HG02623 (cell line): ENCODE data around the gene ZBTB46.
A peak's percentile ranks its signal among the peaks of the same experiment; 100 is the strongest.

ENCODE experiments used
- ATAC-seq: cut with Tn5 transposase; IDR thresholded peaks from one replicate; pipeline ENCODE4 v1.9.1; 2021; ENCODE audit warnings: moderate library complexity; ENCODE audit not compliant: unreplicated experiment

ZBTB46 gene

DNA sequence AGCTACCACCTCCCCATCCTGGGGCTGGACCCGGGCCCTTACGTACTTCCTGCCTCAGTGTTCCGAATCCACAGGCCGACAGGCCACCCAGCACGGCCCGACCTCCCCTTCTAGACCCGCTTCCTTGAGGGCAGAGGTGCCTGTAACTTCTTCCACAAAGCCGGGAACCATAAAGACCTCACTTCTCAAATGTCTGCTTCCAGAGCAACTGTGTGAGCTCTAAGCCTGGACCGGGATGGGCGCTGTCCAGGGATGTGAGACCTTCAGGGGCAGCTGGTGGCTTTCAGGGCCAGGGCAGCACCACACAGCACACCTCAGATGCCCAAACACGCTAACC is 82.2 kb downstream of the ZBTB46 start:
- no peak for ATAC-seq

DNA sequence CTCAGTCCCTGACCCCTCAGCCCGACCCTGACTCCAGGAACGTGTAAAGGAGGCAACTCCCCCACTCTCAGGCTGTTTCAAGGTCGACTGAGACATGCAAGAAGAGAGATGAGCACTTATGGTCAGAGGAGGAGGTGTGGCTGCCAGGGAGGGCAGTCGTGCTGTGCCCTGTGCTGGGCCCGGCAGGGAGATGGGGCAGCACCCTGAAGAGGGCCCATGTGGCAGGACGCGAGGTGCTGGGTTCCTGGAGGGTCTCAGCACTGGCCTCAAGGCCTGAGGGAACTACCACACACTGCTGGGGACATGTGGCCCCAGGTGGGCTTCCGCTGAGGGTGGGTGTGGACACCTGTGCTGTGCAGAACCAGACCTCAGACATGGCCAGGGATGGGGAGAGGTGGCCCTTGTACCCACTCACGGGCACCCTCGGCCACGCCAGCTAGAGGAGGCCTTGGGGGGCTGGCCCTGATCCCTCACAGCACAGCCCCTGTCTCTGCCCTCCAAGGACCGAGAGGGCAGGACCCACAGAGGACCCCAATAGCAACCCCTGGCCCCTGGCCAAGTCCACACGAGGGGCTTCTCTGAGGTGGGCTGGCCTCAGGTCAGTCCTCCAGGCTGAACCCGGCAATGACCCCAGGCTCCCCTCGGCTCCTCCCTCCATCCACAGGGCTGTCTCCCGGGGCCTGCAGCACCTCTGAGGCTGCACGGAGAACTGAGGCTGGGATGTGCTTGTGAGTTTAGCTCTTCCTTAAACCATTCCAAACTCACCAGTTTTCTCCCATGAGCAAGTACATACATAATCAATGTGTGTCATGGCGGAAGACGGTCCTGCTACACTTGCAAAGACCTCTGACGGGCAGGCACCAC is 82.8 kb downstream of the ZBTB46 start:
- ATAC-seq: no peak

DNA sequence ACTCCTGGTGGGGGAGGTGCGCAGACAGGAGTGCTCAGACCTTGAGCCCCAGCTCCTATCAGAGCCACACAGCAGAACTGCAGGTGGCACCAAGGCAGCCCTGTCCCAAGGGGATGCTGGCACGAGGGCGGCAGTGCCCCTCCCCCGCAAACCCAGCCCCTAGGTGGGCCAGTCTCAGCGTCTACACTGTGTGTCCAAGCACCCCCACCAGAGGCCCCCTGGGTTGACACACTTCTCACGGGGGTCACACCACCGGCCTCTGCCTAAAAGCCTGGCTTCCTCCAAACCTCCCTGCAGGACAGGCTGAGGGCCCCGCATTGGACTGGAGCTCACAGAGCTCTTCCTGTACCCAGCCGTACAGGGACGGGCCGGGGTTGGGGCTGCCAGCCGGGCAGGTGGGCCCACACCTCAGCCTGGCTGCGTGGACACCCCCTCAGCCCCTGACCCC is 83.4 kb downstream of the ZBTB46 start:
- no peak for ATAC-seq

DNA sequence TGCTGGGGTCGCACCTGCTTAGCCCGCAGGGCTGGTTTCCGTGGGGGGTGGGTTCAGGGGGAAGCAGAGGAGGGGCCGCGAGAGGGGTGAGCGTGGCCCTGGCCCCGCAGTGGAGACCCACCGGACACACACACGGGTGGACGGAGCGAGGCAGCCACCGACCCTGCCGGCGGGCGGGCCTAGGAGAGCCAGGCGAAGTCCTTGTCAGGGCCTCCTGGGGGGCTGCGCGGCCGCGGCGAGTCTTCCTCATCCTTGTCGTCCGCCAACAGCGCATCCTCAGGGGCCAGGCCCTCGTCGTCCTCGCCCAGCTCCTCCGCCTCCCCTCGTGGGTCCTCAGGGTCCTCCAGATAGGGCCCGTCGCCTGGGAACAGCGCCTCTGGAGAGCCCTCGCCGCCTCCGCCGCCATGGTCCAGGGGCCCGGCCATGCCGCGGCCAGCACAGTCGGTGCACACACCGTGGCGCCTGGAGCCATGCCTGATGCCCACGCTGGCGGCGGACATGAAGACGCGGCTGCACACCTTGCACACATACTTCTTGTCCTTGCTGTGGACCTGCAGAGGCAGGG is 84.2 kb downstream of the ZBTB46 start:
- ATAC-seq: no peak

DNA sequence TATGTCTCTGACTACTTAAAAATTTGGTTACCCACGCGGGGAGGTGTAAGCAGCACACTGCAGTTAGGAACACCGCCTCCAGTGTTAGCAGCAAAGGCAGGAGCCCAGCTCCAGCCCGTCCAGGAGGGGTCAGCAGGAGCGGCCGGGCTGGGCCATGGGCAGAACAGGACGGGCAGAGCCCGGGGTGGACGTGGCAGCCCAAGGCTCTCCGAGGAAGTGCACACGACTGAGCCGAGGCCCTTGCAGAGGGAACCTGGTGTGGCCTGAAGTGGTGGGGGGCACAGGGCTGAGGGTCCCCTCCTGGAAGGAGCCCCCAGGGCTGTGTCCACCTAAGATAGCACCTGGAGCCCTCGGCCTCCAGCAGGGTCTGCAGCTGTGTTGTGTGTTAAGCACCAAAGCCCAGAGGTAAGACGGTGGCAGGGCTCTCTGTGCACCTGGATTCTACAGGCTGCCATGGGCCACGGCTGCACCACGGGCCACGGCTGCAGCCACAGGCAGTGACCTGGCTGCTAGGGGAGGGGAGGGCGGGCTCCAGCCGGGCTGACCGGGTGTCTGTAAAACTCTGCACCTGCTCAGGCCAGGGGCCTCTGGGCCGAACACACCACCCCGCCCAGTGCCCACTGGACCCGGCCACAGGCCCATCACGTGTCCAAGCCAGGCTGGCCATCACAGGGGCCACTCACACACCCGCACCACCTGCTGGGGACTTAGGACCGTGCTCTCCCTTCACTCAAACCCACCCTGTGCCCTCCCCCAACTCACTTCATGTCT is 84.9 kb downstream of the ZBTB46 start:
- no peak for ATAC-seq

DNA sequence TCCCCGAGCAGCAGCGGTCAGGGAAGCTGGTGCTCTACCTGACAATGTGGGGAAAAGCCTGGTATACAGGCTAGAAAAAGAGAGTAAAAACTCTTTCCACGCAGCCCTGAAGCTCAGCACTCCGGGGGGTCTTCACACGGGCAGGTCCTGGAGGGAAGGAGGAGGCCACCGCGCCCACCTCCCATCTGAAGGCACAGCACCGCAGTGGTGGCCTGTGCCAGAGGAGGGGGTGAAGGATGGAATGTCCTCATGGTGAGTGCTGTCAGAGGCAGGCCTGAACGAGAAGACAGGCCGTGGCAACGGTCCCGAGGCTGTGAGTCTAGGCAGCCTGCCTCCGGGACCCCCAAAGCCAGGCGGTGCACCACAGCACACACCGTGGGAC is 85.6 kb downstream of the ZBTB46 start:
- ATAC-seq: no peak

DNA sequence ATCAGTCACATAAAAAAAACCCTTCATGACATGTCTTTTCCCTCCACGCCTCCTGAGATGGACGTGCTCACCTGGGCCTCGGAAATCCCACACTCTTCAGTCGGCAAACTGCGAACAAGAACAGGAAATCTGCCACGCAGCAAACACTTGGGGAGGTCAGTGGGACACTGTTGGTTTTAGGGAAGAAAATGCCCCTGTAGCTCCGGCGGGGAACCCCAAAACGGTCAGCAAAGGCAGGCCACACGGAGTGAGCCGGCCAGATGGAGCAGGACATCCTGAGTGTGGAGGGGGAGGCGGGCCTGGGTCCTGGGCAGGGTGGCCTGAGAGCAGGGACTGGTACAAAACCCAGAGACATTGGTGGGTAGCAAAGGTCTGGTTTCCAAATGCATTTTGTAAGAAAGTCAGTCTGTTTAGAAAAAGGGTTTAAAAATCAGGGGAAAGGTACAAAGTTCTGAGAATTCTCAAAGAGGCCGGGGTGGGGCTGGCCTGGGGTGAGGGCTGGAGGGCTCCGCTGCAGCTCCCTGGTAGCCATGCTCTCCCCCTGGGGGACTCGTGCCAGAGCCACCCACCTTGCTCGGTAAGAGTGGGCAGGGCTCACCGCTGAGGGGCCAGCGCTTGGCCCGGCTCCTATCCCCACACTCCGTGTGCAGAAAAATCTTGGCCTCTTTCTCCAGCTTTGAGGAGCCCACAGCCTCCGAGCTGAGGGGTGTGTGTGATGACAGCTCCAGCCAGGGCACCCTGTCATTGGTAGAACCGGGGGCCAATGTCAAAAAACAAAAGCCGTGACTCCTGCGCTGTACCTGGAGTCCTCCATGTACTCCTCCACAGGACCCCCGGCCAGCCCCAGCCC is 86.3 kb downstream of the ZBTB46 start:
- ATAC-seq: no peak

DNA sequence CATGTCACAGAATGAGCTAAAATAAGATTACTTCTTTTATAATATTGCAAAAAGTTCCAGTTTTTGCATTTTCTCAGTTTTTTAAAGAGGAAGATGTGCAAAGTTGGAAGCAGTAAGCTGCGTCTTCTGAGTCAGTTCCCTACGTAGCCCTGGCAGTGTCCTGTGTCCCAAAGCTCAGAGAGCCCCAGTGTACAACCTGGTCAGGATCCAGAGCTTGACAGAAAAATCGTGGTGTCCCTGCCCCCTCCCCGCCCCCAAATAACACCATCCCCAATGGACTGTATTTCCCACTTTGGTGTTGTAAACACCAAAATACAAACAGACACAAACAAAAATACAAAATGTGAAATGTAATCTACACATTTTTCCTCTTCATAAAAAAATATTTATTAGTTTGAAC is 86.9 kb downstream of the ZBTB46 start:
- no peak for ATAC-seq

DNA sequence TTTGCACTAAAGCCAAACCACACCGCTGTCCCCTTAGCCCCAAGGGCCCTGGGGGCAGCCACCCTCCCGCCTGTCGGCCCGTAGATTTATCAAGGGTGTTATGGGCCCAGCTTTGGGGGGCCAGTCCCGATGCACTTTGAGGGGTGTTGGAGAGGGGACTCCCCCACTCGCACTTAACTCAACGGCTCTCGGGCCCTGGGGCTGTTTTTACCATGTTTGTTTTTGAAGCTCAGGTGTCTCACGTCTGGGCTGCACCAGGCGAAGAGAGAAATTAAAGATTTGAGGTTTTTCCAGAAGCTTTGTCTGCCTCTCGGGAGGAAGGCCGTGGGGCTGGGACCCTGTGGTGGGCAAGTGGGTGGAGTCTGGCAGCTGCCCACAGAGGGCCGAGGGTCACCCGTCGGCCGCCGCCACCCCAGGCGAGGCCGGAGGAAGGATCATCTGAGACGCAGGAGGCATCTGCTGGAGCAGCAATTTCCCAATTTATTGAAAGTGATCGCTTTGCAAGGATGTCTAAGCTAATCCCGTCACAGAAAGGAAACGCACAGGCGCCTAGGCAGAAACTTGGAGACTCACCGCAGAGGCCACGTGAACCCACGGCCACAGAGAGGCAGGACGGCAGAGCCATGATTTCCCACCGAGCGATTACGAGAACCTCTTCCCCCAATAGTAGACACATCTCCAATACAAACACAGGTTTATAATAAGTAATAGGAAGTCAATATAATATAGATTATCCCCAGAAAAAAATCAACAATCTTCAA is 87.7 kb downstream of the ZBTB46 start:
- ATAC-seq: no peak

DNA sequence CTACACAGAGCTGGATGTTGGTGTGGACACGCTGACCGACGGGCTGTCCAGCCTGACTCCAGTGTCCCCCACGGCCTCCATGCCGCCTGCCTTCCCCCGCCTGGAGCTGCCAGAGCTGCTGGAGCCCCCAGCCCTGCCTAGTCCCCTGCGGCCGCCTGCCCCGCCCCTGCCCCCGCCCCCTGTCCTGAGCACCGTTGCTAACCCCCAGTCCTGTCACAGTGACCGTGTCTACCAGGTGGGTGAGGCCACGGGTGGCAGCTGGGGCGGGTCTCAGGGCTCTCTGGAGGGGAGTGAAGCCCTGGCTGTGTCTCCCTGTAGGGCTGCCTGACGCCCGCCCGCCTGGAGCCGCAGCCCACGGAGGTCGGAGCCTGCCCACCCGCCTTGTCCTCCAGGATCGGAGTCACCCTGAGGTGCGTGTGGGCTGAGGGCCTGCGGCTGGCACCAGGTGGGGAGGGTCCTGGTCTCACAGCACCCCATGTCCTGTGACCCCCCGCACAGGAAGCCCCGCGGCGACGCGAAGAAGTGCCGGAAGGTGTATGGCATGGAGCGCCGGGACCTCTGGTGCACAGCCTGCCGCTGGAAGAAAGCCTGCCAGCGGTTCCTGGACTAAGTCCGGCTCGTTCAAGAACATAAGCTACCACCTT is 88.6 kb downstream of the ZBTB46 start:
- ATAC-seq: no peak

DNA sequence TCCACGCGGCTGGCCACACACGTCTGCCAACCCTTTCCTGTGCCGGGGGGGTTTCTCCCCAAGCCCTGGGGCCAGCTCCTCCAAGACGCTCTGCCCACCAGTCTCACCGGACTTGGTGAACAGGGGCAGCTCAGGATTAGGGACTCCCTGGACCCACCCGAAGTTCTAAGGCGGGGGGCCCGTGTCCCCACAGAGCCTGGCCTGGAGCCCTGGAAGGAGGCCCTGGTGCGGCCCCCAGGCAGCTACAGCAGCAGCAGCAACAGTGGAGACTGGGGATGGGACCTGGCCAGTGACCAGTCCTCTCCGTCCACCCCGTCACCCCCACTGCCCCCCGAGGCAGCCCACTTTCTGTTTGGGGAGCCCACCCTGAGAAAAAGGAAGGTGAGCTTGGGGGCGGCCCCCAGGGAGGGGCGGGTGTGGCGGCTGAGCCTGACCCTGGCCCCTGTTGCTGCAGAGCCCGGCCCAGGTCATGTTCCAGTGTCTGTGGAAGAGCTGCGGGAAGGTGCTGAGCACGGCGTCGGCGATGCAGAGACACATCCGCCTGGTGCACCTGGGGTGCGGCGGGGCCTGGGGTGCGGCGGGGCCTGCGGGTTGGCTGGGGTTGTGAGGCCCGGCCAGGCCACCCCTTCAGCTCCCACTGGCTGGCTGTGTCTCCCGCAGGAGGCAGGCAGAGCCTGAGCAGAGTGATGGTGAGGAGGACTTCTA is 89.2 kb downstream of the ZBTB46 start:
- ATAC-seq: no peak

DNA sequence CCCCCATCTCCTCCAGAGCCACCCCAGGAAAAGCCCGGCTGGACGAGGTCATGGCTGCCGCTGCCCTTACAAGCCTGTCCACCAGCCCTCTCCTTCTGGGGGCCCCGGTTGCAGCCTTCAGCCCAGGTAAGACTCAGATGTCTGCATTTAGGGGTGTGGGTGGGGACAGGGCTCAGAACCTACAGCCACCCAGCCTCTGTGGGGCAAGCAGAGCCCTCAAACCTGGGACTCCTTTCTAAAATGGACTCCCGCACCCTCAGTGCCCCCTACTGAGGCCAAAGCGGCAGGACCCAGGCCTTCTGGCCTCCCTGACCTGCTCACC is 89.7 kb downstream of the ZBTB46 start:
- no peak for ATAC-seq

DNA sequence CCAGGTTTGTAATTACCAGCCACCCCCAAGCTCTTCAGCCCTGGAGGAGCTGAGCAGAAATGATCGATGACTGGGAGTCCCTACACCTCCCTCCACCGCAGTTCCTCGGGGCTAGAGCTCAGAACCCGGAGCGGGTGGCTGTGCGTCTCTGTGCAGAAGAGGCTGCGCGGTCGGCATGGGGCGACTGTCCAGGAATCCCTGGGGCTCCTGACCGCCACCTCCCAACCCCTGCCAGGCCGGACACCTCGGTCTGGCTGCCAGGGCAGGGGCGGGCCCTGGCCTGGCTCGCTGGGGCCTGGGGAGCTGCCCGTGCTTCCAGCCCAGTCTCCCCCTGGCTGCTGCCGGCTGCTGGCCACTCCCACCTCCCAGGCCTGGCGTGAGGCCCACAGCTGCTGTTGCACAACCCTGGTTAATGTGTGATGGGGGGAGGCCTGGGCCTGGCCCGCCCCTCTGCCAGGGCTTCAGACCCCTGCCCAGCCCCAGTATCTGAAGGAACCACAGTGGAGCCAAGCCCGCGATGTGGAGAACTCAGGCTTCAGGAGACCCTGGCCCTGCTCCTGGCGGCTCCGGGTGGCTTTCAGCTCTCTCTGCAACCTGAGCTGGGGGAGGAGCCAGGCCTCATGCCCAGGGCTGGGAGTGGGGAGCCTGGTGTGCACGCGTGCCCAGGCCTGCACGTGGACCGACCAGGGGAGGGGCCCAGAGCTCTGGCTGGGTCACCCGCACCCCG is 90.3 kb downstream of the ZBTB46 start:
- no peak for ATAC-seq

DNA sequence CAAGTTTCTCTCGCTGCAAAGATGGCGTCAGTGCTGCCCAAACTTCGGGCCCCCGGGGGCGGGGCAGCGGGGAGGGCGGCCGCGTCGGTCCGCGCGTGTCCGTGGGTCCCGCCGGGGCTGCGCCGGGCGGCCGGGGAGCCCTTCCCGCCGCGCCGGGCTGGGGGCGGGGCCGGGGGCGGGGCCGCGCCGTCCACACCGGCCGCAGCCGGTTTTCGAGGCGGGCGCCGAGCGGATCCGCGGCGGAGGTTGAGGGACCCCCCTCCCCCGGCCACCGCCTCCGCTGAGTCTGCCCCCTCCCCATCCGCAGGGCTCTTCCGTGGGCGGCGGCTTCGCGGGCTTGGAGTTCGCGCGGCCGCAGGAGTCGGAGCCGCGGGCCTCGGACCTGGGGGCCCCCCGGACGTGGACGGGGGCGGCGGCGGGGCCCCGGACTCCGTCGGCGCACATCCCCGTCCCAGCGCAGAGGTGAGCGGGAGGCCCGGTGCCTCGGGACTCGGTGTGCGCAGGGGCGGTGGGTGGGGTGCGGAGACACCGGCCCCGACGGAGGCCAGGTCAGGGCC is 90.9 kb downstream of the ZBTB46 start:
- peak; percentile 17 for ATAC-seq

DNA sequence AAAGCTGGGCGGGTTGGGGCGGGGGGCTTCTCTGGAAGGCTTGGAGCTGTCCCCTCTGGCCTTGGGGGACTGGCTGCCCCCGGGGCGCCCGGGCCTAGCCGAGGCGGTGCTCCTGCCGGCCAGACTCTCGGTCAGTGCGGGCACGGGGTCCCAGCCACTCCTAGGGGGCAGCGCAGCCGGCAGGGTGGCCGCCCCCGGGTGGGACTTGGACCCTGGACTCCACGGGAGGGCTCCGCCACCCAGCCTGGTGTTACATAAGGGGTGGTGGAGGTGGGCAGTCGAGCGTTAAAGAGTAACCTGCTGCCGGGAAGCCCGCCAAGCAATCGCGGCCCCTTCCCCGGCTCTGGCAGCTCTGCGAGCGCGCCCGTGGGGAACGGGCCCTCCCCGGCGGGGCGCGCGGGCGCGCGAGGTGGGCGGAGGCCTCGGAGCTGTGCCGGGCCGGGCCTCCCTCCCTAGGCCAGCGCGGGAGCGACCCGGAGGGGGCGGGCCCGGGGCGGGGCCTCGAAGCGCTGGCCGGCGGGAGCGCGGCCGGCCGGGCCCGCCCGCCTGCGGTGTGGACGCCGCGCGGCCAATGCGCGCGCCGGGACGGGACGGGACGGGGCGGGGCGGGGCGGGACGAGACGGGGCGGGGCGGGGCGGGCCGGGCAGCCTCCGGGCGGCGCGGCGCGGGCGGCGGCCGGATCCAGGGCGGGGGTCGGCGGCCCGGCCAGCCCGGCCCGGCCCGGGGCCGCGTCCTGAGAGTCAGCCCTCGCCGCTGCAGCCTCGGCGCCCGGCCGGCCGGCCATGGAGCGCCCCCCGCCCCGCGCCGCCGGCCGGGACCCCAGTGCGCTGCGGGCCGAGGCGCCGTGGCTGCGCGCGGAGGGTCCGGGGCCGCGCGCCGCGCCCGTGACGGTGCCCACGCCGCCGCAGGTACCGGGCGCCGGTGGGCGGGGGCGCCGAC is 91.7 kb downstream of the ZBTB46 start, which contains the start of gene SLC2A4RG:
Gene SLC2A4RG (plus strand): TSS at position 647 of the 940 bp plus-strand sequence. CDS start 137 bp downstream, at position 784.
- ATAC-seq: peak; percentile 45

DNA sequence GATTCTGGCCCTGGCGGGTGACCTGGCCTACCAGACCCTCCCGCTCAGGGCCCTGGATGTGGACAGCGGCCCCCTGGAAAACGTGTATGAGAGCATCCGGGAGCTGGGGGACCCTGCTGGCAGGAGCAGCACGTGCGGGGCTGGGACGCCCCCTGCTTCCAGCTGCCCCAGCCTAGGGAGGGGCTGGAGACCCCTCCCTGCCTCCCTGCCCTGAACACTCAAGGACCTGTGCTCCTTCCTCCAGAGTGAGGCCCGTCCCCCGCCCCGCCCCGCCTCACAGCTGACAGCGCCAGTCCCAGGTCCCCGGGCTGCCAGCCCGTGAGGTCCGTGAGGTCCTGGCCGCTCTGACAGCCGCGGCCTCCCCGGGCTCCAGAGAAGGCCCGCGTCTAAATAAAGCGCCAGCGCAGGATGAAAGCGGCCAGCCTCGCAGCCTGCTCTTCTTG is 92.4 kb downstream of the ZBTB46 start:
- no peak for ATAC-seq
